Pancreas (tissue), 10 donors: ENCODE measurements around the gene AAR2. TPM values are rescaled to one million over a fixed set of nuclear protein-coding genes. Genes with fewer than 3 reads are reported as not detected.

Source experiments
- ATAC-seq, 4 donors: fragments of 200-7000 bp; cut with Tn5 transposase; one replicate each; pipeline versions ENCODE4 v1.8.0 to v1.9.1; 2020; ENCODE audit warnings: mild to moderate bottlenecking in 4 of 4, moderate library complexity in 4 of 4
- DNase-seq, 6 donors: peaks; one replicate each; pipeline ENCODE4 v3.0.0-alpha.2; 2020
- FAIRE-seq: peaks from 2 replicates; lab custom pipeline; 2012; peaks lifted over from hg19 to GRCh38; lab: Jason Lieb, UNC
- H3K27ac ChIP-seq, 4 donors: fragments of 200-600 bp; sonication (generic); 1 replicate in 3 of 4; 2 replicates in 1 of 4; pipeline versions ENCODE4 v1.5.0 to v1.8.0; 2020
- H3K27me3 ChIP-seq, 4 donors: fragments of 200-600 bp; one replicate each; pipeline ENCODE4 v1.8.0; 2021
- H3K36me3 ChIP-seq, 3 donors: fragments of 200-600 bp; sonication (generic) in 1 of 3; one replicate each; pipeline versions ENCODE4 v1.5.0 to v1.8.0; 2020 to 2021
- H3K4me1 ChIP-seq, 3 donors: fragments of 200-600 bp; one replicate each; pipeline ENCODE4 v1.8.0; 2021
- H3K4me3 ChIP-seq, 4 donors: fragments of 200-600 bp; sonication (generic) in 2 of 4; one replicate each; pipeline versions ENCODE4 v1.5.0 to v1.8.0; 2020 to 2021
- H3K9me3 ChIP-seq, 4 donors: fragments of 200-600 bp; one replicate each; pipeline ENCODE4 v1.8.0; 2021
- CTCF ChIP-seq, 4 donors: fragments of 200-600 bp; sonication (generic) in 3 of 4; IDR thresholded peaks; one replicate each; pipeline versions ENCODE4 v1.5.0 to v1.8.0; 2021; ENCODE audit warnings: antibody characterized with exemption in 4 of 4
- WGBS, 2 donors: extraction: QIAGEN DNeasy Blood & Tissue Kit; methylation state at CpG; one replicate each; pipeline ENCODE4 v1.1.7; 2013; 5-methylcytosine and 5-hydroxymethylcytosine counted together
- intact Hi-C, 3 donors: fragments of 100-400 bp; cut with DNase I; formaldehyde crosslinking; loops; one replicate each; pipeline versions ENCODE4 v1.11.1 to v1.14.2; 2022
- polyA plus RNA-seq, 2 donors: library from polyadenylated mRNA; stranded (reverse); fragments of 200-250 nt; gene quantifications; one replicate each; pipeline ENCODE4 v1.2.3, GENCODE V29; 2013
- total RNA-seq, 6 donors: library from RNA; stranded (reverse); fragmentation: NEBNext Ultra II Directional in 4 of 6; extraction: Animal tissue kit (Norgen Biotek cat#: 25700) in 4 of 6; gene quantifications; one replicate each; pipeline versions ENCODE4 v1.2.1 to v1.2.4, GENCODE V29; 2021 to 2023
- donor health status: healthy with polysubstance abuse.
- donor health status: DM: no; HTN: no; CAD: no; lungs with moderate emphysema.
- donor health status: DM: no; HTN: no; CAD: no.
- donor health status: control.
- donor health status: control.
- donor health status: Bipolar disorder and iron deficiency.
- donor health status: DM: yes; HTN: yes; CAD: no.
- donor health status: DM: no; HTN: no; CAD: no.
- donor health status: DM: no; HTN: no; CAD: no.
- donor health status: DM: yes; HTN: yes; CAD: no.

AAR2 gene
- total and polyA plus RNA-seq, 8 donors, result 7.0 to 18.0 (median 9.5) TPM

GRCh38 chr20:36251426-36251825, 15.1 kb downstream of the AAR2 start:
- DNase-seq (no peak), FAIRE-seq (no peak), ATAC-seq (no peak)
- no peaks in the 10 kb centered on the region for H3K9me3 ChIP-seq
- no peak overlapping the region for H3K4me3 ChIP-seq
- no peaks in the 10 kb centered on the region for H3K4me1 ChIP-seq
- H3K27ac ChIP-seq, result no peak overlapping the region
- H3K27me3 ChIP-seq, result no peaks in the 10 kb centered on the region
- intact Hi-C loops, result no loop called here
- no peak for TF ChIP-seq CTCF (IDR thresholded peaks at IDR 0.05)
- peaks cover 0 to 33% (median 7%) of the 10 kb centered on the region in 3 donors for H3K36me3 ChIP-seq
- 90 to 91% methylated on average over 5 of the region's 5 CpGs for WGBS, 2 donors

- DNase-seq, result no peak
- Histone ChIP-seq H3K9me3 (no peaks in the 10 kb centered on the region), H3K36me3 (peaks cover 0 to 22% (median 7%) of the 10 kb centered on the region in 3 donors), H3K27me3 (no peaks in the 10 kb centered on the region), H3K4me3 (no peak overlapping the region), H3K4me1 (no peaks in the 10 kb centered on the region), H3K27ac (no peak overlapping the region)
- 93 to 96% methylated on average over 3 of the region's 3 CpGs for WGBS, 2 donors
- TF ChIP-seq CTCF (IDR thresholded peaks at IDR 0.05), result no peak
- intact Hi-C loops, result no loop called here
- ATAC-seq, result no peak
- FAIRE-seq, result no peak
These were observed 16.2 kb downstream of the AAR2 start for GRCh38 chr20:36252511-36252910.

GRCh38 chr20:36253036-36253435, 16.8 kb downstream of the AAR2 start:
- ATAC-seq (no peak), FAIRE-seq (no peak), DNase-seq (no peak)
- no peak overlapping the region for H3K27ac ChIP-seq
- H3K9me3 ChIP-seq, result no peaks in the 10 kb centered on the region
- no peaks in the 10 kb centered on the region for H3K4me1 ChIP-seq
- intact Hi-C loops, result no loop called here
- peaks cover 0 to 19% (median 7%) of the 10 kb centered on the region in 3 donors for H3K36me3 ChIP-seq
- WGBS, 2 donors, result 91 to 93% methylated on average over 9 of the region's 9 CpGs
- H3K4me3 ChIP-seq, result no peak overlapping the region
- no peak for TF ChIP-seq CTCF (IDR thresholded peaks at IDR 0.05)
- no peaks in the 10 kb centered on the region for H3K27me3 ChIP-seq

- no peak overlapping the region for H3K4me3 ChIP-seq
- H3K27me3 ChIP-seq, result no peaks in the 10 kb centered on the region
- no peaks in the 10 kb centered on the region for H3K4me1 ChIP-seq
- 63 to 71% methylated on average over 2 of the region's 2 CpGs for WGBS, 2 donors
- no peak overlapping the region for H3K27ac ChIP-seq
- H3K9me3 ChIP-seq, result no peaks in the 10 kb centered on the region
- FAIRE-seq (no peak), DNase-seq (no peak), ATAC-seq (no peak)
- TF ChIP-seq CTCF (IDR thresholded peaks at IDR 0.05), result no peak
- peaks cover 0 to 11% (median 4%) of the 10 kb centered on the region in 3 donors for H3K36me3 ChIP-seq
- intact Hi-C loops, result no loop called here
These were observed 17.8 kb downstream of the AAR2 start for GRCh38 chr20:36254076-36254475.

GRCh38 chr20:36255445-36255844, 19.2 kb downstream of the AAR2 start:
- H3K27ac ChIP-seq, result no peak overlapping the region
- ATAC-seq (no peak), DNase-seq (no peak), FAIRE-seq (no peak)
- no peaks in the 10 kb centered on the region for H3K27me3 ChIP-seq
- WGBS, 2 donors, result 87 to 92% methylated on average over 12 of the region's 12 CpGs
- TF ChIP-seq CTCF (IDR thresholded peaks at IDR 0.05), result no peak
- peaks cover 0 to 11% (median 4%) of the 10 kb centered on the region in 3 donors for H3K36me3 ChIP-seq
- H3K4me3 ChIP-seq, result no peak overlapping the region
- intact Hi-C loops, result no loop called here
- H3K4me1 ChIP-seq, result no peaks in the 10 kb centered on the region
- H3K9me3 ChIP-seq, result no peaks in the 10 kb centered on the region
